Activated naive CD4-positive, alpha-beta T cell treated with anti-CD3 and anti-CD28 coated beads for 36 hours (primary cell): ENCODE results near the gene LRRC18. TPM values are rescaled to one million over a fixed set of nuclear protein-coding genes. Genes with fewer than 3 reads are reported as not detected.

Experiments
- CTCF ChIA-PET: fragments of 350-600 bp; sonication (Branson Sonifier 250); formaldehyde crosslinking; loops from one replicate; lab custom pipeline; 2021; ENCODE audit warnings: antibody characterized with exemption; lab: Charles Lee
- DNase-seq: peaks from one replicate; pipeline ENCODE4 v3.0.0-alpha.2; 2020
- H3K27ac Mint-ChIP-seq: one replicate; pipeline ENCODE4 v1.8.0; 2021; ENCODE audit warnings: mild to moderate bottlenecking, mixed read lengths
- H3K27me3 Mint-ChIP-seq: one replicate; pipeline ENCODE4 v1.8.0; 2021; ENCODE audit warnings: low read depth, mixed read lengths
- H3K36me3 Mint-ChIP-seq: one replicate; pipeline ENCODE4 v1.8.0; 2021; ENCODE audit warnings: low read depth, mixed read lengths
- H3K4me1 Mint-ChIP-seq: one replicate; pipeline ENCODE4 v1.8.0; 2021; ENCODE audit warnings: low read depth, mixed read lengths
- H3K4me3 Mint-ChIP-seq: one replicate; pipeline ENCODE4 v1.8.0; 2021; ENCODE audit warnings: mild to moderate bottlenecking, moderate library complexity, mixed read lengths
- H3K9me3 Mint-ChIP-seq: one replicate; pipeline ENCODE4 v1.8.0; 2021; ENCODE audit warnings: mixed read lengths
- intact Hi-C: fragments of 100-400 bp; cut with micrococcal nuclease; formaldehyde crosslinking; loops from one replicate; pipeline ENCODE4 v1.15.1; 2023
- total RNA-seq, 2 experiments: library from RNA; stranded (reverse); gene quantifications; one replicate each; pipeline ENCODE4 v1.2.3, GENCODE V29; 2021

LRRC18 gene
- total RNA-seq, 2 experiments from 2014 or later, result not detected

DNA sequence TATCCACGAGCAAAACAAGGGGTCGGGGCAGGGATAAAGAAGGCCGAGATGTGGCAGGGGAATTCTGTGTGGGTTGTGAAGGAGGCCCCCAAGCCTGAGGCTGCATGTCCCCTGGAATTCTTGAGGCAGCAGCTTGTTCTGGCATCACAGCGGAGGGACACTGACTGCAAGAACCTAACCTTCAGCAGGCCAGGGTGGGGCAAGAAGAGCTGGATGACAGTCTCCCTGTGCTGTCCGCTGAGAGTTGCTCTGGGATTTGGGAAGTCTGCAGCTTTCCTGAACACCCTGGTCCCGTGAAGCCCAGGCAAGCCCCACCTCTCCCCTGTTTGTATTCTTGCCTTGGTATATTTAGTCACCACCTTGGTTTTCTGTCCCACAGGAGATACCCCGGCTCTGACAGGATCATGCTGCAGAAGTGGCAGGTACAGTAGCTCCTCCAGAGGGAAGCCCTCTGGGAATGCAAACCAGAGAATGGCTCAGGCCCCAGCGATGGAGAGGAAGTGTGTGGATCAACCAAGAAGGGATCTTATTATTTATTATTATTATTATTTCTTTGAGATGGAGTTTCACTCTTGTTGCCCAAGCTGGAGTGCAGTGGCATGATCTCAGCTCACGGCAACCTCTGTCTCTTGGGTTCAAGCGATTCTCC is 1.9 kb upstream of the LRRC18 start:
- intact Hi-C loops, result no loop called here
- CTCF ChIA-PET, result no interaction called here
- no peak for DNase-seq
- Mint-ChIP-seq H3K9me3 (no peaks in the 10 kb centered on the region), H3K27ac (no peak overlapping the region), H3K4me1 (no peaks in the 10 kb centered on the region), H3K36me3 (no peaks in the 10 kb centered on the region), H3K4me3 (no peak overlapping the region), H3K27me3 (no peaks in the 10 kb centered on the region)

- no peak overlapping the region for H3K4me3 Mint-ChIP-seq
- CTCF ChIA-PET, result interaction anchor here (0.6 kb wide), 1 partner anchor 8 kb away, joined by 4 read pairs; no protein-coding TSS in a partner anchor
Measured at GRCh38 chr10:48940958-48941357, 1.3 kb upstream of the LRRC18 start.

DNA sequence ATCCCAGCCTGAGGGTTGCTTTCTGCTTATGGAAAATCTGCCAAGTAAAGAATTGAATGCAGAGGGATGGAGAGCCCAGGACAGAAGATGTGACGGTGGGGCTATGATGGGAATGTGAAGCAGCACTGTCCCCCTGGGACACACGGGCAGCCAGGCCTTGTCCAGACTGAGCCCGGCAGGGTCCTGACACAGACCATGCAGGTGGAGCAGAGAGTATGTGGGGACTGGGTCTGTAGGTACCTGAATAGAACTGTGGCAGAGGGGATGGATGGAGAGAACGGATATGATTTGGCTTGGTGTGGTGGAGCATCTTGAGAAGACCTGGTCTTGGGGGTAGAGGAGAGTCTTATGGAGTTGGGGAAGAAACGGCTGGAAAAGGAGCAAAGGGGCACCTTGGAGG is 732 bp upstream of the LRRC18 start:
- CTCF ChIA-PET, result interaction anchor here (0.6 kb wide), 1 partner anchor 8 kb away, joined by 4 read pairs; no protein-coding TSS in a partner anchor
- no peaks in the 10 kb centered on the region for H3K9me3 Mint-ChIP-seq
- H3K27me3 Mint-ChIP-seq, result no peaks in the 10 kb centered on the region
- intact Hi-C loops, result no loop called here
- no peaks in the 10 kb centered on the region for H3K4me1 Mint-ChIP-seq
- no peak for DNase-seq
- no peak overlapping the region for H3K27ac Mint-ChIP-seq
- no peak overlapping the region for H3K4me3 Mint-ChIP-seq
- no peaks in the 10 kb centered on the region for H3K36me3 Mint-ChIP-seq

More at GRCh38 chr10:48940958-48941357, 1.3 kb upstream of the LRRC18 start:
- Mint-ChIP-seq H3K27me3 (no peaks in the 10 kb centered on the region), H3K9me3 (no peaks in the 10 kb centered on the region), H3K4me1 (no peaks in the 10 kb centered on the region), H3K27ac (no peak overlapping the region), H3K36me3 (no peaks in the 10 kb centered on the region)
- intact Hi-C loops, result no loop called here
- DNase-seq, result no peak

- no peak overlapping the region for H3K4me3 Mint-ChIP-seq
- no peaks in the 10 kb centered on the region for H3K4me1 Mint-ChIP-seq
- no peaks in the 10 kb centered on the region for H3K27me3 Mint-ChIP-seq
- intact Hi-C loops, result no loop called here
- H3K9me3 Mint-ChIP-seq, result no peaks in the 10 kb centered on the region
- no peaks in the 10 kb centered on the region for H3K36me3 Mint-ChIP-seq
- no peak for DNase-seq
- H3K27ac Mint-ChIP-seq, result no peak overlapping the region
- CTCF ChIA-PET, result interaction anchor here (0.5 kb wide), 1 partner anchor 11 kb away, joined by 3 read pairs; no protein-coding TSS in a partner anchor
Measured at GRCh38 chr10:48938990-48939536, 577 bp downstream of the LRRC18 start.

GRCh38 chr10:48938281-48938680 is 1.4 kb downstream of the LRRC18 start:
- no peaks in the 10 kb centered on the region for H3K36me3 Mint-ChIP-seq
- no peaks in the 10 kb centered on the region for H3K4me1 Mint-ChIP-seq
- no peak overlapping the region for H3K27ac Mint-ChIP-seq
- H3K27me3 Mint-ChIP-seq, result no peaks in the 10 kb centered on the region
- DNase-seq, result no peak
- CTCF ChIA-PET, result interaction anchor here (0.5 kb wide), 1 partner anchor 10 kb away, joined by 3 read pairs; no protein-coding TSS in a partner anchor
- intact Hi-C loops, result no loop called here
- H3K4me3 Mint-ChIP-seq, result no peak overlapping the region
- H3K9me3 Mint-ChIP-seq, result no peaks in the 10 kb centered on the region

DNA sequence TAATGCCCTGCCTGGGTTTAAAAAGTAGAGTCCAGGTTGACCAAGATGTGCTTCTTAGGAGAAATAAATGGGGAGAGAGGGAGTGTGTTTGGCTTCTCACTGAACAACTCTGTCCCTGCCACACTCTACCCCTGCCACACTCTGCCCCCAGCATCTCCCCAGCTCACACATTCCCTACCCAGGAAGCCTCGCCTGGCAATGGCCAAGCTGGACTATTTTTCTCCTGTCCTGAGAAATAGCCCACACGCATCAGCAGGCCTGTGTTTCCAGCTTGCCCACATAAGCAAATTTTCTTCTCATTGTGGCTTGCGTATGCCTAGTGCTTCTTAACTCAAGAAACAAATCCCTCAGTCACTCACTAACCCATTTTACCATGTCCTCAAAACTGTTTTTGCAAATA is 1.8 kb downstream of the LRRC18 start:
- H3K4me1 Mint-ChIP-seq, result no peaks in the 10 kb centered on the region
- H3K36me3 Mint-ChIP-seq, result no peaks in the 10 kb centered on the region
- H3K27me3 Mint-ChIP-seq, result no peaks in the 10 kb centered on the region
- H3K4me3 Mint-ChIP-seq, result no peak overlapping the region
- no peak for DNase-seq
- CTCF ChIA-PET, result no interaction called here
- intact Hi-C loops, result no loop called here
- H3K27ac Mint-ChIP-seq, result no peak overlapping the region
- no peaks in the 10 kb centered on the region for H3K9me3 Mint-ChIP-seq

- H3K4me1 Mint-ChIP-seq, result no peaks in the 10 kb centered on the region
- H3K27ac Mint-ChIP-seq, result no peak overlapping the region
- no peak for DNase-seq
- no peaks in the 10 kb centered on the region for H3K9me3 Mint-ChIP-seq
- H3K36me3 Mint-ChIP-seq, result no peaks in the 10 kb centered on the region
- intact Hi-C loops, result no loop called here
- no peak overlapping the region for H3K4me3 Mint-ChIP-seq
- H3K27me3 Mint-ChIP-seq, result no peaks in the 10 kb centered on the region
- CTCF ChIA-PET, result no interaction called here
Measured at GRCh38 chr10:48935577-48935976, 4.1 kb downstream of the LRRC18 start.

DNA sequence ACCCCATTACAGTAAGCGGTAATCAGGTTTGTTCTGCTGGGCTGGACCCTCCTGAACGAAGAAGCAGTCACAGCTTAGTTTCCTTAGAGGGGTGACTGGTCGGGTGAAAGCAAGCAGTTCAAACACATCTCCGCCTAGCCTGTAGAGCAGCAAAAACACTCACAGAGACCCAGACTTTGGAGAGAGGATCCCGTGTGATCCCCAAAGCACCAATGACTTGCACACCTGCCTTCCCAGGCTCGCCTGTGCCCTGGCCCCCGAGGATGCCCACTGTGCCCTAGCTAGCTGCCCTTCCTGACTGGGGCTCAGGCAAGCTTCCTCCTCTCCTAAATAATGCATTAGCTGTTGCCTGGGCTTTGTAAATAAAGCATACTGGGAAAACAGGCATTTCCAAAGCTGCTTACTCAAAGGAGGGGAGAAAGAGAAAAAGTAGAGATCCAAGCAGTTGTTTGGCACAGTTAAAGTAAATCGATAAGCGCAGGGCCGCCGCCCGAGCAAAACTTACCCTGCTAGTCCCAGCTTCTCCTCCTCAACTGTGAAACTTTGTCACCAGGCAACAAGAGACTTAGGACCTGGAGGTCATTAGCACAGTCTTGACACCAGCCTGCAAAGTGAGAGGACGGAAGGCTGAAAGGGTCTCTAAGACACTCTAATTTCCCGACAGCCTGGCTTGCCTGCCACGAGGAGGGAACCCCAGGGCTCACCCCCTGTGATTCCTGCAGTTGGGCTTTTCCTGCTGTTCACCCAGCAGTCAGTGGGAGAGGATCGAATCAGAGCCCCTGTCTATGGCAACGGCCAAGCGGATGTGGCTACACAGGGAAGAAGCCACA is 4.8 kb downstream of the LRRC18 start:
- no peak for DNase-seq
- no peak overlapping the region for H3K4me3 Mint-ChIP-seq
- H3K27me3 Mint-ChIP-seq, result no peaks in the 10 kb centered on the region
- intact Hi-C loops, result no loop called here
- H3K36me3 Mint-ChIP-seq, result no peaks in the 10 kb centered on the region
- H3K9me3 Mint-ChIP-seq, result no peaks in the 10 kb centered on the region
- CTCF ChIA-PET, result no interaction called here
- no peaks in the 10 kb centered on the region for H3K4me1 Mint-ChIP-seq
- H3K27ac Mint-ChIP-seq, result no peak overlapping the region

DNA sequence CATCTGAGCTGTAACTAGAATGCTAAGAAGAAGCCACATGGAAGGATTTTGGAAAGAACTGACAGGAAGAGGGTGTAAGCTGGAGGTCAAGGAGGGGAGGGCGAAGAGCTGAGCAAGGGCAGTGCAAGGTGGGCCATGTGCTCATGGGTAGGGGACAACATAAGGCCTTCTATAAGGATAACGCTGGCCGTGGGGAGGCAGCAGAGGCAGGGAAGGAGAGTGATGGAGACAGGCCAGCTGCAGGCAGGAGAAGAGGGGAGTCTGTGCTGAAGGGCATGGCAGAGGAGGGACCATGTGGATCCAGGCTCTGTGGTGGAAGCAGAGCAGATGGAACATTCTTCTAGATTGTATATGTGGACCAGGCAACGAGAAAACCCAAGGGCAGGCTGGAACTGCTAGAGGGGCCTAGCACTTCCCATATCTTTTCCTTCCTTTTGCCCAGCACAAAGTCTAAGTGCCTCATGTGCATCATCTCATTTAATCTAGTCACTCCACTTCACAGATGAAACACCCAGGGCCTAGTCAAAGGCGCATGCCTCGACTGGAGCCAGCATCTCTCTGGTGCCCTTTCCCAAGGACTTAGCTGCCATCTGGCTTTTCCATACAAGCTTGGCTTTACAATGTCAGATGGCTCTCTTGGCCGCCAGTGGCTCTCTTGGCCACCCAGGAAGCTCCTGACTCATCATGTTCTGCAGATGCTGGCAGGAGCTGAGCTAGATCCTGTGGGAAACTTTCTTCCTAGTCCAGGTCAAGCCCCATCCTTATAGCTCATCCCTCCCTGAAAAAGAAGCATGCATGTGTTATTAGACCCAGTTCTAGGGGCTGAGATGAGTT is 6.6 kb downstream of the LRRC18 start:
- Mint-ChIP-seq H3K4me1 (no peaks in the 10 kb centered on the region), H3K36me3 (no peaks in the 10 kb centered on the region), H3K9me3 (no peaks in the 10 kb centered on the region), H3K27me3 (no peaks in the 10 kb centered on the region), H3K4me3 (no peak overlapping the region), H3K27ac (no peak overlapping the region)
- intact Hi-C loops, result no loop called here
- DNase-seq, result no peak
- CTCF ChIA-PET, result interaction anchor here (0.6 to 1.3 kb wide), 2 partner anchors 8 to 275 kb away, joined by 4 read pairs; no protein-coding TSS in a partner anchor

- CTCF ChIA-PET, result no interaction called here
- H3K4me1 Mint-ChIP-seq, result no peaks in the 10 kb centered on the region
- no peaks in the 10 kb centered on the region for H3K9me3 Mint-ChIP-seq
- no peaks in the 10 kb centered on the region for H3K36me3 Mint-ChIP-seq
- intact Hi-C loops, result no loop called here
- no peak for DNase-seq
- no peak overlapping the region for H3K4me3 Mint-ChIP-seq
- no peaks in the 10 kb centered on the region for H3K27me3 Mint-ChIP-seq
- no peak overlapping the region for H3K27ac Mint-ChIP-seq
Measured at GRCh38 chr10:48931188-48931587, 8.5 kb downstream of the LRRC18 start.

DNA sequence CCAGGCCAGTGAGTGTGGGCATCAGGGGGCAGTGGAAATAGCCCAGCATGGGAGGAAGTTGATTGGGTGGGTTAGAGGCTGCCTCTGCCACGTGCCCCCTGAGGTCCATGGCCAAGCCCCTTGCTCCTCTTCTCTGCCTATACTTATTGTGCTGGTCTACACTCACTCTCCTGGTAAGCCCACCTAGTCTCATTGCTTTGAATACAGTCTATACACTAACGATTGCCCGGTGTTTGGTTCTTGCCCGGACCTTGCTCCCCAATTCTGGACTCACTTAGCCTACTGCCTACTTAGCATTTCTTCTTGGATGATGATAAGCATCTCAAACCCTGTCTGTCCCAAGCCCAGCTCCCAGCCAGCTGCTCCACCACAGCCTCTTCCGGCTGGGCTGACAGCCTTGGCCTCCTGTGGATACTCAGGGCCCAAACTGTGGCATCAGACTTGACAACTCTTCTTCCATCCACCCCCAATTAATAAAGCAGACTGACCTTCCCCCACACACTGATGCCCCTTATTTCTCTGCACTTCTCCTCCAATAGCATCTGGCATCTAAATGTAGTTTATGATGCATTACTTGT is 10.1 kb downstream of the LRRC18 start:
- CTCF ChIA-PET, result no interaction called here
- no peaks in the 10 kb centered on the region for H3K4me1 Mint-ChIP-seq

More for the DNA sequence above, 10.1 kb downstream of the LRRC18 start:
- intact Hi-C loops, result no loop called here
- Mint-ChIP-seq H3K4me3 (no peak overlapping the region), H3K27ac (no peak overlapping the region), H3K36me3 (no peaks in the 10 kb centered on the region), H3K9me3 (no peaks in the 10 kb centered on the region), H3K27me3 (no peaks in the 10 kb centered on the region)
- no peak for DNase-seq
